ENCODE results near the gene OR10A5.
"Not testable (repeated sequence)": the region's sequence is repeated elsewhere in the genome, so short reads cannot be mapped to it uniquely, and the experiment has no call there.

OR10A5 gene

DNA sequence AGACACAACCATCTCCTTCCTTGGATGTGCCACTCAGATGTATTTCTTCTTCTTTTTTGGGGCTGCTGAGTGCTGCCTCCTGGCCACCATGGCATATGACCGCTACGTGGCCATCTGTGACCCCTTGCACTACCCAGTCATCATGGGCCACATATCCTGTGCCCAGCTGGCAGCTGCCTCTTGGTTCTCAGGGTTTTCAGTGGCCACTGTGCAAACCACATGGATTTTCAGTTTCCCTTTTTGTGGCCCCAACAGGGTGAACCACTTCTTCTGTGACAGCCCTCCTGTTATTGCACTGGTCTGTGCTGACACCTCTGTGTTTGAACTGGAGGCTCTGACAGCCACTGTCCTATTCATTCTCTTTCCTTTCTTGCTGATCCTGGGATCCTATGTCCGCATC is 31.4 kb downstream of the OR10A5 start:
- DNase-seq = no peak

DNA sequence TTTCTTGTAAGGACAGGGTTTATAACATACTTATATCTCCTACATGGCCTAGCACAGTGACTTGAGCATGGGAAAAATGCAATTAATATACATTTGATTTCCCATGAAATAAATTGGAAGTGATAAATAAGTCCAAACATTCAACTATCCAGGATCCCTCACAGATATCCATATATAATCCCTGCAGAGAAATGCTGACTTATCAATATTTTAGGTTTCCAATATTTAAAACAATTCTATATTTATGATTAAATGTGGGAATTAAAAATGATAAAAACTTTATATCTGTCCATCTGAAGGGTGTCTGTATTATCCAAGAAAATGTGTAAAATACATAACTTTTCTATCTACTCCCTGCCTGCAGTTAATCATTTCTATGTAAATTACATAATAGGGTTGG is 37.3 kb downstream of the OR10A5 start:
- no peak for DNase-seq

DNA sequence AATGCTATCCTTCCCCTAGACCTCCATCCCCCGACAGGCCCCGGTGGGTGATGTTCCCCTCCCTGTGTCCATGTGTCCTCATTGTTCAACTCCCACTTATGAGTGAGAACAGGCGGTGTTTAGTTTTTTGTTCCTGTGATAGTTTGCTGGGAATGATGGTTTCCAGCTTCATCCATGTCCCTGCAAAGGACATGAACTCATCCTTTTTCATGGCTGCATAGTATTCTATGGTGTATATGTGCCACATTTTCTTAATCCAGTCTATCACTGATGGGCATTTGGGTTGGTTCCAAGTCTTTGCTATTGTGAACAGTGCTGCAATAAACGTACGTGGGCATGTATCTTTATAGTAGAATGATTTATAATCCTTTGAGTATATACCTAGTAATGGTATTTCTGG is 42.2 kb downstream of the OR10A5 start:
- not testable (repeated sequence) for DNase-seq

DNA sequence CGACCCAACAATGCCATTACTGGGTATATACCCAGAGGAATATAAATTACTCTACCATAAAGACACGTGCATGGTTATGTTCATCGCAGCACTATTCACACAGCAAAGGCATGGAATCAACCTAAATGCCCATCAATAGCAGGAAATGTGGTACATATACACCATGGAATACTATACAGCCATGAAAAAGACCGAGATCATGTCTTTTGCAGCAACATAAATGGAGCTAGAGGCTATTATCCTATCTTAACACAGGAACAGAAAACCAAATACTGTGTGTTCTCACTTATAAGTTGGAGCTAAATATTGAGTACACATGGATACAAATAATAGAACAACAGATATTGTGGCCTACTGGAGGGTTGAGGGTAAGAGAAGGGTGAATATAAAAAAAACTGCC is 43.3 kb downstream of the OR10A5 start:
- no peak for DNase-seq

DNA sequence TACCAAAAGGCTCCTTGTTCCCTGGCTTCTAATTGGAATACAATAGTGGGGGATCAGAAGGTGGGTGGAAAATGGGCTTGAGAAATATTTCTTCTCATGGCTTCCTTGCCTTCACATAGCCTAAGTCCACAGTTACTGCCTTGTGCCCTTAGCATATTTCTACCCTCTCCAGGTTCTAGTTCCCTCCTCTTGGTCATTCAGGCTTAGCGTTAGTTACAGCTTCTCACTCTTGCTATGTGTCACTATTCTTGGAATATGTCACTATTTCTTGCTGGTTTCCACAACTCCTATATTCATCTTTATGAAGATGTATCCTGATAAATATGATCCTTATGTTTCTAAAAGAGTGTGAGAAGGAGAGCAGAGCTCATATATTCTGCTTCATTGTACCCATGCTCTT is 44.4 kb downstream of the OR10A5 start:
- no peak for DNase-seq

DNA sequence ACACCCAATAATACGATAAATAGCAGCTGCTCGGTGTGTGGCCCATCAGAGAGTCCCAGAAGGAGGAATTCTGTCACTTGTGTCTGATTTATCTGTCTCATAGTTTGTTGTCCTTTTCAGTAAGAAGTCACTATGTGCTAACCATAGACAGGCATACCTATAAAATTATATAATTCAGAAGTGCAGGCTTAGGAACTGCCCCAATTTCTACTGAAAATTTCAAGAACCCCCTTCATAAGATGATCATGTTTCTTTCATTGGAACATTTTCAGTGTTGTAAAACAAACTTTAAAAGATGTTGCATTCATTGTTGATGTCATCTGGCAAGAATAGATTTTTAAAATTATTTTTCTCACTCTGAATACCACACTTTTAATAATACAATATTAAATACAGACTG is 46.9 kb downstream of the OR10A5 start, which contains the start of gene OR2D2:
Gene OR2D2, minus strand, starts transcription at position 101 of the 400 bp plus-strand sequence. Its CDS starts 0 bp downstream, at position 101.
- no peak for DNase-seq

DNA sequence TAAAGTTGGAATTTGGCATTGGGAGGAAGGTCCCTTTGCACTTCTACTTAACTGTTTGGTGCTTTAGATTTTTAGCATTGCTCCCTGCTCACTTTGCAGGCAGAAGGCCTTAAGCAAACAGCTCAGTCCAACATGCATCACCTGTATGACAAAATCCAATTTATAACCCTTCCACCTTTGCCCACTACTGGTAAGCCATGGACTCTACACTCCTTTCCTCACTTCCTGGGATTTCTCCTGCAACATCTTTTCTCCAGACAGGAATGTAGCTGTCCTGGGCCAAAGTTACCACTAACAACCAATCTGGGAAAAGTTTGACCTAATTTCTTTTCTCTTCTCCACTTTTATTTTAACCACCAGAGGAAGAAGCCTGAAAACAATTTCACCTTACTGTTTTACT is 48.6 kb downstream of the OR10A5 start:
- no peak for DNase-seq

DNA sequence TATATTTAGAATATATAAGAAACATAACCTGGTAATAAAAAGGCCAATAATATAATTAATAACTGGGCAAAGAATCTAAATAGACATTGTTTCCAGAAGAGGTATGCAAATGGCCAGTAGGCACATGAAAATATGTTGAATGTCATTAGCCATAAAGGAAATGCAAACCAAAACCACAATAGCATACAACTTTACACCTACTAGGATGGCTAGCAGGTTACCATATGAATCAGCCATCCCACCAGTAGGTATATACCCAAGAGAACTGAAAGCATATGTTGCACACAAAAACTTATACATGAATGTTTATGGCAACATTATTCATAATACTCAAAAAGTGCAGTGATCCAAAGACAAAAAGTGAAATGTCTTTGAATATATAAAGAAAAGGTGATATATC is 49.5 kb downstream of the OR10A5 start:
- no peak for DNase-seq
